Measurements from ENCODE around the gene FKBP15. TPM values are rescaled to one million over a fixed set of nuclear protein-coding genes. Genes with fewer than 3 reads are reported as not detected.
"Not testable (repeated sequence)": the region's sequence is repeated elsewhere in the genome, so short reads cannot be mapped to it uniquely, and the experiment has no call there.

The FKBP15 gene
- total RNA-seq, 4 donors from 2014 or later = 13.3 to 17.5 (median 14.5) TPM

GRCh38 chr9:113148372-113148705 is 72.7 kb downstream of the FKBP15 start:
- H3K9me3 ChIP-seq = no peaks in the 10 kb centered on the region

DNA sequence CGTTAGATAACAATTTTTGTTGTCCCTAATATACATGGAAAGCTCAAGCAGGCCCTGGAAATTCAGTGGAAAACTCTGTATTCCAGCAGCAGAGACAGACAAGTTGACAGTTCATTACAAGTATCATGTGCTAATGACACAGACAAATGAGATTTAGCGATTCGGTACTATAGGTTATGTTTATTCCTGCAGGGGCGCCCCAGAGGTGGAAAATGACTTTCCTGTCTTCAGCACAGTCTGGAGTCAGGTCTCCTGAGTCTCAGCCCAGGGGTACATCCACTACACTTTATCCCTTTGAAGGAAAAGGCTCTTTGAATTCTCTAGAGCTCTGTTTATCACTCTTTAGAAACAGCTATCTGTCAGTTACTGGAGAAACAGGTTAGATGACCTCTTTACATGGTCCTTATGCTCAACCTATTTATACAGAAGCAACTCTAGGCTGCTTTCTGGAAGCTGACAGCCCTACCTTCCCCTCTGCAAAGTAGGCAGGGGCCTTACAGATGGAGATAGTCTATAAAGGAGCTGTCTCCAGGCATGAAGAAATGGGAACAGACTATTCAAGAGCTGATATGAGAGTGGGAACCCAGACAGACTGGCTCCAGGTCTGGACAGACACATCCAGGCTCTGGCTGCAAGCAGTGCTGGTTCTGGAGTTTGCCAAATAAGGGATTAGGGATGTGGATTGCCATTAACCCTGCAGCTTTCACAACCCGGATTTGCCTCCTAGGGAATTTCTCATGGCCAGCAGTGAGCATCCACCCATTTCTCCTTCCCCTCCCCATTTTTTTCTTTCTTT is 77.4 kb downstream of the FKBP15 start:
- no peak for TF ChIP-seq POLR2A (IDR thresholded peaks at IDR 0.05)
- TF ChIP-seq, protein P1, sequence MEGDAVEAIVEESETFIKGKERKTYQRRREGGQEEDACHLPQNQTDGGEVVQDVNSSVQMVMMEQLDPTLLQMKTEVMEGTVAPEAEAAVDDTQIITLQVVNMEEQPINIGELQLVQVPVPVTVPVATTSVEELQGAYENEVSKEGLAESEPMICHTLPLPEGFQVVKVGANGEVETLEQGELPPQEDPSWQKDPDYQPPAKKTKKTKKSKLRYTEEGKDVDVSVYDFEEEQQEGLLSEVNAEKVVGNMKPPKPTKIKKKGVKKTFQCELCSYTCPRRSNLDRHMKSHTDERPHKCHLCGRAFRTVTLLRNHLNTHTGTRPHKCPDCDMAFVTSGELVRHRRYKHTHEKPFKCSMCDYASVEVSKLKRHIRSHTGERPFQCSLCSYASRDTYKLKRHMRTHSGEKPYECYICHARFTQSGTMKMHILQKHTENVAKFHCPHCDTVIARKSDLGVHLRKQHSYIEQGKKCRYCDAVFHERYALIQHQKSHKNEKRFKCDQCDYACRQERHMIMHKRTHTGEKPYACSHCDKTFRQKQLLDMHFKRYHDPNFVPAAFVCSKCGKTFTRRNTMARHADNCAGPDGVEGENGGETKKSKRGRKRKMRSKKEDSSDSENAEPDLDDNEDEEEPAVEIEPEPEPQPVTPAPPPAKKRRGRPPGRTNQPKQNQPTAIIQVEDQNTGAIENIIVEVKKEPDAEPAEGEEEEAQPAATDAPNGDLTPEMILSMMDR (IDR thresholded peaks at IDR 0.05 in 4 of 5, conservative IDR thresholded peaks at IDR 0.05 in 1 of 5) = no peak
- DNase-seq (no peak), ATAC-seq (no peak)
- H3K27me3 ChIP-seq = no peaks in the 10 kb centered on the region
- H3K27ac ChIP-seq = no peak overlapping the region
- H3K9me3 ChIP-seq = no peaks in the 10 kb centered on the region
- no peak overlapping the region for H3K4me3 ChIP-seq
- H3K4me1 ChIP-seq = no peaks in the 10 kb centered on the region
- no peaks in the 10 kb centered on the region for H3K36me3 ChIP-seq
- intact Hi-C loops (cut with DNase I; ENCODE audit: low total_unique reads) = no loop called here
- in situ Hi-C loops (cut with MboI; ENCODE audit: low sequenced_read_pairs in 4 of 4) = no loop called here

More at GRCh38 chr9:113148372-113148705, 72.7 kb downstream of the FKBP15 start:
- Histone ChIP-seq H3K27me3 (no peaks in the 10 kb centered on the region), H3K27ac (no peak overlapping the region), H3K4me3 (no peak overlapping the region), H3K36me3 (no peaks in the 10 kb centered on the region), H3K4me1 (peaks cover 11 to 20% of the 10 kb centered on the region in 2 donors)
- ATAC-seq = no peak
- no peak for DNase-seq
- in situ Hi-C loops (cut with MboI; ENCODE audit: low sequenced_read_pairs in 4 of 4) (no loop called here), intact Hi-C loops (cut with DNase I; ENCODE audit: low total_unique reads) (no loop called here)
- TF ChIP-seq, protein P1 (IDR thresholded peaks at IDR 0.05 in 4 of 5, conservative IDR thresholded peaks at IDR 0.05 in 1 of 5) = no peak
- no peak for TF ChIP-seq POLR2A (IDR thresholded peaks at IDR 0.05)

- H3K27me3 ChIP-seq; H3K9me3 ChIP-seq; H3K36me3 ChIP-seq; ATAC-seq; DNase-seq; intact Hi-C loops (cut with DNase I; ENCODE audit: low total_unique reads); H3K4me1 ChIP-seq; H3K4me3 ChIP-seq; H3K27ac ChIP-seq; in situ Hi-C loops (cut with MboI; ENCODE audit: low sequenced_read_pairs in 4 of 4): not testable (repeated sequence)
These were observed 80.2 kb downstream of the FKBP15 start for GRCh38 chr9:113140896-113141295.

DNA sequence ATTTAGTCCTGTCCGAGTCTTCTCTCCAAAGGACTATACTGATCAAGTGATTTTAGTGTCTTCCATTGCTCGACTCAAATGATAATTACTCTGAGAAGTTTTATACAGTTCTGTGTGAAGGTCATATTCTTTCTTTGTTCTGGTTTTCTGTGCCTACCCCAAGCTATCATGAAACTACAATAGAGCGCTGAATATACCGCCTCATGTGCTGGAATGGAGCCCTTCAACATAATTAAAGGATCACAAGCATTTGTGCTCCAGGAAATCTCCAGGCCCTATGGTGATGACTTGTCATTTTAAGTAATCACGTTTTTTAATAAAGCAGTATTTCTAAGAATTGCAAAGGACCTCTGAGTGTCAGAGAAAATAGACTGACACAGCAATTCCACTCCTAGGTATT is 81.1 kb downstream of the FKBP15 start:
- intact Hi-C loops (cut with DNase I; ENCODE audit: low total_unique reads) = no loop called here
- H3K27ac ChIP-seq = no peak overlapping the region
- no peaks in the 10 kb centered on the region for H3K4me1 ChIP-seq
- no peak for ATAC-seq
- in situ Hi-C loops (cut with MboI; ENCODE audit: low sequenced_read_pairs in 4 of 4) = no loop called here
- no peaks in the 10 kb centered on the region for H3K27me3 ChIP-seq
- no peak for DNase-seq
- no peaks in the 10 kb centered on the region for H3K9me3 ChIP-seq
- no peak overlapping the region for H3K4me3 ChIP-seq
- H3K36me3 ChIP-seq = no peaks in the 10 kb centered on the region
- no peak for TF ChIP-seq POLR2A (IDR thresholded peaks at IDR 0.05)
- TF ChIP-seq, protein P1 (IDR thresholded peaks at IDR 0.05 in 4 of 5, conservative IDR thresholded peaks at IDR 0.05 in 1 of 5) = no peak

DNA sequence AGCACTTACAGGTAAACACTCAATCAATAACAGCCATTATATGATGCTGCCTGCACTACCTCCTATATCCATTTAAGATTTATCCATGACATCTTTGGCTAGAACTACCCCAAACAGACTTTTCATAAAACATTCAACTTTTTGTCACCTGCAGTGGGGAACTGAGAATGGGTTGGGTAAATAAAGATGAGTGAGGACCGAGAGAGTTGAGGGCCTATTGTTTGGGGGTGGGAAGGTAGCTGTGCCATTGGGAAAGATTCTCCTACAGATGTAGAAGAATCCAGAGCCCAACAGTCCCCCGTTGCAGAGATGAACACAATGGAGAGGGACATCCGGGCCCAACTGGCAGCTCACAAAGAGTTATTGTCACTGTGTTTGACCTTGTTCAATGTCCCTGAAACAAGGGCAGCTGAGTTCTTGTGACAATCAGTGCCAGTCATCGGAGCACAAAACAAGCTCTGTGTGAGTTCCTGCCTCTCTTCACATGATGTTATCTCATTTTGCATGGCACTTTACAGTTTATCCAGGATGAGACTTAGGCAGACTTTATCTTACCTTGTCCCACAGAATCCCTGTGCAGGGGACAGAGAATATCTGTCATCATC is 81.8 kb downstream of the FKBP15 start:
- ATAC-seq (no peak), DNase-seq (no peak)
- in situ Hi-C loops (cut with MboI; ENCODE audit: low sequenced_read_pairs in 4 of 4) = no loop called here
- Histone ChIP-seq H3K9me3 (no peaks in the 10 kb centered on the region), H3K4me3 (no peak overlapping the region), H3K4me1 (no peaks in the 10 kb centered on the region), H3K27ac (no peak overlapping the region), H3K36me3 (no peaks in the 10 kb centered on the region), H3K27me3 (no peaks in the 10 kb centered on the region)
- TF ChIP-seq, protein P1 (IDR thresholded peaks at IDR 0.05 in 4 of 5, conservative IDR thresholded peaks at IDR 0.05 in 1 of 5) = no peak
- no peak for TF ChIP-seq POLR2A (IDR thresholded peaks at IDR 0.05)
- intact Hi-C loops (cut with DNase I; ENCODE audit: low total_unique reads) = no loop called here
